ENCODE measurements around the gene DVL3. TPM values are rescaled to one million over a fixed set of nuclear protein-coding genes. Genes with fewer than 3 reads are reported as not detected.

Gene DVL3
- total and polyA plus RNA-seq, 4 donors: 8.6 to 26.3 (median 17.4) TPM

GRCh38 chr3:184184546-184185230 lies 29.5 kb downstream of the DVL3 start:
- DNase-seq (ENCODE audit: low spot score): no peak
- Histone ChIP-seq H3K4me1 (ENCODE audit: control insufficient read depth in 4 of 4, insufficient read depth in 4 of 4, low read length in 3 of 4) (peaks cover 2 to 25% (median 21%) of the 10 kb centered on the region in 4 donors), H3K36me3 (ENCODE audit: control insufficient read depth in 4 of 4, insufficient read depth in 3 of 4, low read depth in 1 of 4, low read length in 3 of 4) (peaks cover 22 to 64% (median 53%) of the 10 kb centered on the region in 4 donors), H3K9me3 (ENCODE audit: control insufficient read depth in 4 of 4, low read length in 3 of 4) (no peaks in the 10 kb centered on the region), H3K27ac (ENCODE audit: low read depth in 1 of 2, low read length in 2 of 2) (peak overlapping the region; percentile 65 to 78), H3K27me3 (ENCODE audit: control insufficient read depth in 4 of 4, insufficient read depth in 4 of 4, low read length in 3 of 4) (no peaks in the 10 kb centered on the region), H3K9ac (ENCODE audit: low read depth in 1 of 2, low read length in 2 of 2) (peak overlapping the region in 1 of 2 donors; percentile 45), H3K4me3 (ENCODE audit: low read depth in 1 of 3, low read length in 3 of 3) (no peak overlapping the region)
- 96% methylated on average over 18 of the region's 18 CpGs for WGBS
- TF ChIP-seq NR2F2 (IDR thresholded peaks at IDR 0.05): no peak
- TF ChIP-seq HNF4A (conservative IDR thresholded peaks at IDR 0.05): no peak
- no peak for TF ChIP-seq REST (IDR thresholded peaks at IDR 0.05)
- TF ChIP-seq CTCF (IDR thresholded peaks at IDR 0.05; ENCODE audit: low read depth, low read length, missing input control): no peak
- no peak for TF ChIP-seq GABPA (IDR thresholded peaks at IDR 0.05 in 1 of 2, conservative IDR thresholded peaks at IDR 0.05 in 1 of 2)
- no peak for TF ChIP-seq JUND (IDR thresholded peaks at IDR 0.05)

GRCh38 chr3:184185461-184186183 lies 30.4 kb downstream of the DVL3 start:
- Histone ChIP-seq H3K27me3 (ENCODE audit: control insufficient read depth in 4 of 4, insufficient read depth in 4 of 4, low read length in 3 of 4) (no peaks in the 10 kb centered on the region), H3K36me3 (ENCODE audit: control insufficient read depth in 4 of 4, insufficient read depth in 3 of 4, low read depth in 1 of 4, low read length in 3 of 4) (peaks cover 19 to 64% (median 57%) of the 10 kb centered on the region in 4 donors), H3K9me3 (ENCODE audit: control insufficient read depth in 4 of 4, low read length in 3 of 4) (no peaks in the 10 kb centered on the region), H3K4me1 (ENCODE audit: control insufficient read depth in 4 of 4, insufficient read depth in 4 of 4, low read length in 3 of 4) (peaks cover 2 to 25% (median 21%) of the 10 kb centered on the region in 4 donors), H3K27ac (ENCODE audit: low read depth in 1 of 2, low read length in 2 of 2) (peak overlapping the region; percentile 78 to 80), H3K9ac (ENCODE audit: low read depth in 1 of 2, low read length in 2 of 2) (peak overlapping the region; percentile 45 to 95), H3K4me3 (ENCODE audit: low read depth in 1 of 3, low read length in 3 of 3) (peak overlapping the region; percentile 62 to 99 (median 72))
- DNase-seq (ENCODE audit: low spot score): peak; percentile 99
- WGBS: 2% methylated on average over 55 of the region's 55 CpGs
- no peak for TF ChIP-seq FOXA1 (IDR thresholded peaks at IDR 0.05)
- TF ChIP-seq SP1 (IDR thresholded peaks at IDR 0.05): peak; percentile 62
- peak; percentile 89 for TF ChIP-seq MAX (IDR thresholded peaks at IDR 0.05)
- TF ChIP-seq RAD21 (IDR thresholded peaks at IDR 0.05): peak; percentile 23 to 24
- TF ChIP-seq ZBTB33 (IDR thresholded peaks at IDR 0.05): peak; percentile 77
- TF ChIP-seq CTCF (IDR thresholded peaks at IDR 0.05; ENCODE audit: low read depth, low read length, missing input control): no peak
- TF ChIP-seq GABPA (IDR thresholded peaks at IDR 0.05 in 1 of 2, conservative IDR thresholded peaks at IDR 0.05 in 1 of 2): peak in 1 of 2 donors; percentile 84
- no peak for TF ChIP-seq TAF1 (conservative IDR thresholded peaks at IDR 0.05)
- TF ChIP-seq NR2F2 (IDR thresholded peaks at IDR 0.05): peak; percentile 39
- peak; percentile 14 to 19 for TF ChIP-seq EGR1 (IDR thresholded peaks at IDR 0.05; ENCODE audit: low read depth in 2 of 2)
- TF ChIP-seq RXRA (IDR thresholded peaks at IDR 0.05): peak; percentile 36
- peak; percentile 46 for TF ChIP-seq ATF3 (IDR thresholded peaks at IDR 0.05)
- TF ChIP-seq YY1 (IDR thresholded peaks at IDR 0.05): no peak
- TF ChIP-seq HNF4A (conservative IDR thresholded peaks at IDR 0.05): peak; percentile 41 to 42
